Testis (tissue), 2 donors: ENCODE results near the gene TPCN1.

ENCODE experiments used
- CTCF ChIP-seq, 3 experiments: fragments of 450-650 bp in 2 of 3; fragments of 200-600 bp in 1 of 3; sonication (generic) in 1 of 3; IDR thresholded peaks; one replicate each; pipeline ENCODE4 v1.5.1; 2016 to 2019; ENCODE audit warnings: antibody characterized with exemption in 3 of 3, mild to moderate bottlenecking in 2 of 3, moderate library complexity in 1 of 3
- POLR2A ChIP-seq: fragments of 450-650 bp; IDR thresholded peaks from one replicate; pipeline ENCODE4 v1.6.1; 2017; ENCODE audit warnings: antibody characterized with exemption, mild to moderate bottlenecking, moderate library complexity

GRCh38 chr12:113320401-113320800 lies 99.1 kb downstream of the TPCN1 start:
- TF ChIP-seq CTCF (IDR thresholded peaks at IDR 0.05): no peak
- TF ChIP-seq POLR2A: no peak
